Vagina (tissue), 2 donors: ENCODE measurements around the gene INHA.

Source experiments
- POLR2A ChIP-seq, 2 donors: fragments of 450-650 bp; IDR thresholded peaks; one replicate each; pipeline ENCODE4 v1.6.1; 2017; ENCODE audit warnings: antibody characterized with exemption in 2 of 2, mild to moderate bottlenecking in 2 of 2, moderate library complexity in 2 of 2
- POLR2AphosphoS5 ChIP-seq, 2 donors: sonication (generic); formaldehyde crosslinking; IDR thresholded peaks; one replicate each; pipeline ENCODE4 v1.9.0; 2017; ENCODE audit warnings: antibody characterized with exemption in 2 of 2, mild to moderate bottlenecking in 2 of 2, low read depth in 1 of 2; ENCODE audit not compliant: insufficient read depth in 1 of 2
- TF ChIP-seq, protein P1 (sequence below), 3 experiments: fragments of 450-650 bp in 2 of 3; fragments of 200-600 bp in 1 of 3; sonication (generic) in 1 of 3; IDR thresholded peaks; one replicate each; pipeline ENCODE4 v1.5.1; 2017 to 2019; ENCODE audit warnings: antibody characterized with exemption in 3 of 3, mild to moderate bottlenecking in 2 of 3, moderate library complexity in 2 of 3

DNA sequence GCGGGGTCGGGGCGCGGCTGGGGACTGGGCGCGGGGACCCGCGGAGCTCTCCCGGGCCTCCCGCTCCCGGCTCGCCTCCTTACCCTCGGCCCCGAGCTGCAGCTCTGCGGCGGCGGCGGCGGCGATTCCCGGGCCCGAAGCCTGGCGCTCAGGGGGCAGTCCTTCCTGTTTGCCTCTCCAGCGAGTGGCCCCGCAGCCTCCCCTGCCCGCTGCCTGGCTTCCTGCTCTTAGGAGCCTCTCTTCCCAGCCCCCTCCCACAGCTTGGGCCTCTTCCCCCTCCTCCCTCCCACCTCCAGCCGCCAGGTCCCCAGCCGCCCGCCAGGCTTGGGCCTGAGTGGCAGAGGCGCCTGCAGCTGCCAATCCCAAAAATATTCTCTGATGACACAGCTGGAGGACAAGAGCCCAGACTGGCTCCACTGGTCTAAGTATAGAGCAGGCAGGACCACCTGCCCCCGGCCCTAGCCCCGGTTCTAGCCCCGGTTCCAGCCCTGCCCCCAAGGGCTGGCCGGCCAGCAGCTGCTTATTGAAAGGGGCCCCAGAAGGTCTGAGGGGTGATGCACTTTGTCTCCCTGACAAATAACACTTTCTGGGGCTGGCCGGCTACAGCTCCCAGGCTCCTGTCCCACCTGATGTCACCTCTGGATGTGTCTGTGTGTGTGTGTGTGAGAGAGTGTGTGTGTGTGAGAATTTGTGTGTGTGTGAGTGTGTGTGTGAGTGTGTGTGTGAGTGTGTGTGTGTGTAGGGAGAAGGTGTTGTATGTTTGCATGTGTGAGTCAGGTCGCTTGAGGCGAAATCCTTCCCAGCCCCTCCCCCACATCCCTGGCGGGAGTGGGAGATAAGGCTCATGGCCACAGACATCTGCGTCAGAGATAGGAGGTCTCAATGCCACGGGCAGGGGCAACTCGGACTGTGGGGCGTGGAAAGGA is 536 bp upstream of the INHA start, which contains the start of gene OBSL1:
- TF ChIP-seq, protein P1, sequence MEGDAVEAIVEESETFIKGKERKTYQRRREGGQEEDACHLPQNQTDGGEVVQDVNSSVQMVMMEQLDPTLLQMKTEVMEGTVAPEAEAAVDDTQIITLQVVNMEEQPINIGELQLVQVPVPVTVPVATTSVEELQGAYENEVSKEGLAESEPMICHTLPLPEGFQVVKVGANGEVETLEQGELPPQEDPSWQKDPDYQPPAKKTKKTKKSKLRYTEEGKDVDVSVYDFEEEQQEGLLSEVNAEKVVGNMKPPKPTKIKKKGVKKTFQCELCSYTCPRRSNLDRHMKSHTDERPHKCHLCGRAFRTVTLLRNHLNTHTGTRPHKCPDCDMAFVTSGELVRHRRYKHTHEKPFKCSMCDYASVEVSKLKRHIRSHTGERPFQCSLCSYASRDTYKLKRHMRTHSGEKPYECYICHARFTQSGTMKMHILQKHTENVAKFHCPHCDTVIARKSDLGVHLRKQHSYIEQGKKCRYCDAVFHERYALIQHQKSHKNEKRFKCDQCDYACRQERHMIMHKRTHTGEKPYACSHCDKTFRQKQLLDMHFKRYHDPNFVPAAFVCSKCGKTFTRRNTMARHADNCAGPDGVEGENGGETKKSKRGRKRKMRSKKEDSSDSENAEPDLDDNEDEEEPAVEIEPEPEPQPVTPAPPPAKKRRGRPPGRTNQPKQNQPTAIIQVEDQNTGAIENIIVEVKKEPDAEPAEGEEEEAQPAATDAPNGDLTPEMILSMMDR (IDR thresholded peaks at IDR 0.05), result no peak
- peak in 1 of 2 donors; percentile 41 for TF ChIP-seq POLR2AphosphoS5 (IDR thresholded peaks at IDR 0.05; ENCODE audit: insufficient read depth in 1 of 2, low read depth in 1 of 2)
- TF ChIP-seq POLR2A (IDR thresholded peaks at IDR 0.05), result no peak
